GM18517 (cell line): ENCODE measurements around the gene NDST3.

Source experiments
- ATAC-seq: cut with Tn5 transposase; IDR thresholded peaks from one replicate; pipeline ENCODE4 v1.9.1; 2021; ENCODE audit warnings: mild to moderate bottlenecking, moderate library complexity; ENCODE audit not compliant: unreplicated experiment

NDST3 gene

DNA sequence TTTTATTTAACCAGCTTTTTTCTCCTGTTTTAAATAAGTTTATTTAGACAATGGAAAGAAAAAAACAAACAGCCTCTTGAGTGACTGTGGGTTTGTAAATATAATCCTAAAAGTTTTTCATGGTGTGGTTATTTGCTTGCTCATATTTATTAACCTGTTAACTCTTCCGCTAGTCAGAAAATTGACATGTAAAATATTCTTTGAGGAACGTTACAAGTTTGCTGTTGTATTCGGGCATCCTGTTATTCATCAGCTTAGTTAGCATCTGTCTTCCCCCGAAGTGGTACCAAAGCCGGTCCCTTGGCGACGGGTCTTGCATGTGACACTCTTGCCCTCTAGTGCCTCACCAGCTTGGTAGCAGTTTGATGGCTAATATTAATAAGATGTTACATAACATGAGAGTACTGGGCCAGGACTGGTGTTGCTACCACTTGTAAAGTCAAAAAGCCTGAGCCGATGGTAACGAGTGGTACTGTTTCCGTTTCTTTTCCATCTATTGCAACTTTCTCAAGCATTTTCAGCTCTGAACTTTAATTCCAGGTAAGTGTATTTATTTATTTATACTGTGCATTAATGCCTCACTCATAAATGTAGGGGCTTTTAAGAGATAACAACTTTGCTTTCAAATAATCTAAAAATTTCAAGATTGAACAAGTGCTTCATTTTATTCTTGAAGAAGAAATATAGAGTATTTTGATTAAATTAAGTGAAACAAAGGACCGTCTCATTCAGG is at the start of gene NDST3:
Gene NDST3 (plus strand): TSS at position 434 of the 733 bp plus-strand sequence. CDS start 19,425 bp downstream, outside the sequence.
- peak; percentile 69 for ATAC-seq

DNA sequence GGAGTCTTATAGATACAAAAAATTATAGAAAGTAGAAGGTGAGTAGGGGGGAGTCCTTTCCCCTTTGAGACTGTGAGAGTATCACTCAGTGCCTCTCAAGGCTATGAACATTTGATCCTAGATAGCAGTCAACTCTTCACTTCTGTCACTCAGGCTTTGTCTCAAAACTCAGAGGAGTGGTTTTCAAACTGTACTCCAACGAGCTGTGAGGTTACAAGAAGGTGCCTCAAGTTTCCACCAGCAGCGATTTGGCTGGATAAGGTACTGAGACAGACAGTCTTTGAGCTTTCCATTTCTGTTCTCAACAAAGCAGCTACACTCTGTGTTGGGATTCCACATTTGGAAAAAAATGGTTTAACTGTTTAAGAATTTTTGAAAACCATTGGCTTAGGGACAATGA is 48.0 kb upstream of the NDST3 start:
- ATAC-seq = no peak

DNA sequence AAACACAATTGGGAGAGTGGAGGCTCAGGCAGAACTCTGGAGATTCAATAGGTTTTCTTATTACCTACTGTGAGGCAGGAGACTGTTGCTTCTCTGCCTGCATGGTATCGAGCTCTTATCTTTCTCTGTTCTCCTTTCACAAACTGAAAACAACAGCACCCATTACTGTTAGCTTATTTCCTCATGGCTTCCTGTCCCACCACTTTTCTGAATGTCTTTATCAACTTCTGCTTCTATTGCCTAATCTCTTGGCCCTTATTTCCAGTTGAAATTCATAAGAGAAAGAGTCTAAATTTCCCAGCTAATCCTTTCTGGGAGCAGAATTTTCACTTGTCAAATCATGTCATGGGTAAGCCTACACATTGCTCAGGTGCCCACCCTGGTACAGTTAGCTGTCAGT is 46.8 kb upstream of the NDST3 start:
- ATAC-seq = no peak

DNA sequence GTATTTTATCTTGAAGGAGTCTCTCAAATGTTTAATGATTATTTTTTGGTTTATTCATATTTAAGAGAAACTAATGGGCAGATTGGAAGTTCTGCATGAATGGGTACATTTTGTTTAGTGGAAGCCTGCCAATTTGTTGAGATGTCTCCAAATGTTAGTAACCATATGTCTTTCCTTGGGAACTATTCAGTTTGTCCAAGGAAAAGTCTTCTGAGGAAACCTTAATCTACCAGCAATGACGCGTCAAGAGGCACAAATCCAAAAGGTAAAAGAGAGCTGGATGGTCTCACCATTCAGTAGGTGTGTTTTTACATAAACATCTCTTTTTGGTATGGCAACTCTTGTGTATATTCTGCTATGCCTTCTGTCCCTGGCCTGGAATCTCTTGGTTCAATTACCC is 37.4 kb upstream of the NDST3 start:
- no peak for ATAC-seq

DNA sequence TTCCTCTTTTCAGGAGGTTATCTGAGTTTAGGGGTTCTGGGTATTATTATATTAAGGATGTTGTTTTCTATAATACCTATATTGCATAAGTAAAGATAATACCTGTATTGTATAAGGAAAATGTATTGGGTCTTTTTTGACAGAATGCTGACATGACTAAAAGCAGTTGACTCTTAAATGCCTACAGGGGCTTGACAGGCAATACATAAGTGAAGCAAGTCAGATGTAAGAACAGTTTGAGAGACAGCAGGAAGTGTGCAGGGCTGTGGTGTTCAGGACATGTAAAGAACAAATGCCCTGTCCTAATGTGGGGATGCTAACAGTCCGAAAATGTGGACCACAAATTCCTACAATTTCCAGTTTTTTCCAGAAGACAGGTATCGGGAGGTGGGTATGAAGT is 30.2 kb upstream of the NDST3 start:
- no peak for ATAC-seq

DNA sequence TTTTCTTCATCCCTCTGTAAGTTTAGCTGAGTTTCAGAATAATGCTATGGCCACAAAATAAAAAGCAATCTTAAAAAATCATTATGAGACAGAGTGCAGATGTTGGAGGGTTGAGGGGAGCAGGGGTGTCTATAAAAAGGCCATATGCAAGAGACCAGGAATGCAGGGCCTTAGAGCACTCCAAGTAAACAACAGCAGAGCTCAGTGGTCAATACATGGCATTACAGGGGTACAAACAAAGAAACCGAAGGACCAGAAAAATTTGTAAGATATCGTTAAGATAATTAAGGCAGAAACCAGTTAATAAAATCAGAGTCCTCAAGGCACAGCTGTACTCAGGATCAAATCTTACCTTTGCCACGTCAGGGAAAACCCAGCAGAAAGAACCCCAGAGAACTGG is 28.4 kb upstream of the NDST3 start:
- no peak for ATAC-seq

DNA sequence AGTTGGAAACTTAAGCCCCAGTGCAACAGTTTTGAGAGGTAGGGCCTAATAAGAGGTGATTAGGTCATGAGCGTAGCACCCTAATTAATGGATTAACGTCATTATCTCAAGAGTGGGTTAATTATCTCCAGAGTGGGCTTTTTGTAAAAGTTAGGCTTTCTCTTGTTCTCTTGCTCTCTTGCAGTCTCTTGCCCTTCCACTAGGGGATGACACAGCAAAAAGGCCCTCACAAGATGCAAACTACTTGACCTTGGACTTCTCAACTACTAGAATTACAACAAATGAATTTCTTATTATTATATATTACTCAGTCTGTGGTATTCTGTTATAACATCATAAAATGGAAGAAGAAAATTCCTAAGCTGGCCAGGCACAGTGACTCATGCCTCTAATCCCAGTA is 22.1 kb upstream of the NDST3 start:
- ATAC-seq = no peak

DNA sequence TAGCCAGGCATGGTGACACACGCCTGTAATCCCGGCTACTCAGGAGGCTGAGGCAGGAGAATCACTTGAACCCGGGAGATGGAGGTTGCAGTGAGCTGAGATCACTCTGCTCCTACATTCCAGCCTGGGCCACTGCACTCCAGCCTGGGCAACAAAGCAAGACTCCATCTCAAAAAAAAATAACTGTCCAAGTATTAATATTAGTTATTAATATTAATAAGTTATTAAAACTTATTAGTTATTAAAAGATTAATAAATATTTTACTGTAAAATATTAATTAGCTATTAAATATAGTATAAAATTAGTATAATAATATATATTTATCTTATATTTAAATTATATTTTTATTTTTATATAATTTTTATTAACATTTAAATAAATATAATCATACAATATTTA is 19.5 kb upstream of the NDST3 start:
- ATAC-seq = no peak

DNA sequence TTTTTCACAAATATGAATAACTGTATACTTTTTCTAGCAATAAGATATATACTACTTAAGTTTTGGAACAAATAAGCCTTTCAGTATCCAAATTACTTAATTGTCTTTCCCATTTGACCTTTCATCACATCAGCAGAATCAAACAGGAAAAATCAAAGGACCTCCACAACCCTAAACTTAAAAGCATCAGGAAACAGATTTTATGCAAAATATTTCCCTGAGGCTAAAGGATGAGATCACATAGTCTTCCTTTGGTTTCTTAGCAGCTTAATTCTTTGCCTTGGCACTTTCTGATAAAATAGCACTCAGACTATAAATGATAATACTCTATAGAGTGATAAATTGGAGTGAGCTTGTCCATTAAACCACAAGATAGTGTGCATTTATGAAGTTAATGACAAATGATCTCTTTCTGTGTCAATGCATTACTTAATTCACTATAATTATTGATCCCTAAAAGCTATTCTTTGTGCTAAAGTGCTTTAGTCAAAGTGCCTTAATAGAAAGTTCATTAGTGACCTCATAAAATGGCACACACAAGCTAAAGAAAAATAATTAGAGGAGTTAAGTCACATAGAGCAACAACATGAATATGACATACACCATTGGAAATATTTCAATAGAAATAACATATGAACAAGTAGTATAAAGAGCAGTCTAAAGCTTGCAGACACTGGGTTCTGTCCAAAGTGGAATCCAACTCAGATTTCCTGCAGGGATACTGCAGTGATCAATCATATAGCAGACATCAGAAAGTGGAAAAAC is 15.7 kb upstream of the NDST3 start:
- no peak for ATAC-seq

DNA sequence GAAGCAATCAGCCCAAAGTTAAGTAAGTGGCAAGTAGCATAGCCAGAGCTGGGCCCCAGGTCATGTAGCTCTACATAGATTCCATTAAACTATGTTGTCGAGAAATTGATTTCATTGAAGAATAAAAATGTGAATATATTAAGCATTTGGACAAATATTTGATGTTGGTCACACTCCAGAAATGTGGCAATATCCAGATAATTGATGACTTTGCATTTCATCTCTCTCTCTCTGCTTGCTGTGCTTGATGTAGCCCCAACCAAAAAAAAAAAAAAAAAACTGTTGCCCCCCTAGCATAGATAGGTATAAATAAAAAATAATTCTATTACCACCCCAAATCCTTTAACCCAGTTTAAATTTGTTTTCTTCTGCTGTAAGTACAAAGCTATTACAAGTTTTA is 7.5 kb upstream of the NDST3 start:
- no peak for ATAC-seq

DNA sequence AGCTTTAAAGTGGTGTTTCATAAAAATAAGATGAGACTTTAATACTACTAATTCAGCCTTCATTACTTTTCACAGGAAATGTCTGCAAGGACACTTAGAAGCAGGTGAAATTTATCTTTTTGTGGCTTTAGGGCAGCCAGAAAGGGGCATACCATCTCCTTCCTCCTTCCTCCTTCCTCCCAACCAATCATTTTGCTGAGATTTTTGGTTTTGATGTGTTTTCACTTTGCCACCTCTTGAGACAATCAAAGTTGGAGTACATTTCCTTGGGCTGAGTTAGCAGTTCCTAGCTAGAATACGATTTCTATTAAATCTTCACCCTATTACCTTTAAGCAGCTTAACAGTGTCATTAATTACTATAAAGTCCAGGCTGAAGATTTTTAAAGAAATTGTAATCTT is 5.1 kb upstream of the NDST3 start:
- no peak for ATAC-seq

DNA sequence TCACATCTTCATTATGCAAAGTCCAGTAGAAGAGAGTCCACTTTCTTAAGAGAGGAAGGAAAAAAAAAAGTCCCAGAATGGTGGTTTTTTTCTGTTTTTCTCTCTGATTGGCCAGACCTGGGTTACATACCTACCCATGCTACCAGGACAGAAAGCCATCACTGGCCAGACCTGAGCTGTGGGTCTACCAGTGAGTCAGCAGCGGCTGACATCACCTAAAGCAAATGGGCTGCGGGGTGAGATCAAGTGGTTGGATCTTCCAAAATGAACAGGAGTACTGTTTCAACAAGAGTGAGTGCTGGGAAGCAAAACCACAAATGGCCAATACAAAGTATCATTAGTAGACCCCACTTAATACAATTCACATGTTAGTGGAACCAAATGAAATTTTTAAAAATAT is 1.6 kb upstream of the NDST3 start:
- no peak for ATAC-seq

DNA sequence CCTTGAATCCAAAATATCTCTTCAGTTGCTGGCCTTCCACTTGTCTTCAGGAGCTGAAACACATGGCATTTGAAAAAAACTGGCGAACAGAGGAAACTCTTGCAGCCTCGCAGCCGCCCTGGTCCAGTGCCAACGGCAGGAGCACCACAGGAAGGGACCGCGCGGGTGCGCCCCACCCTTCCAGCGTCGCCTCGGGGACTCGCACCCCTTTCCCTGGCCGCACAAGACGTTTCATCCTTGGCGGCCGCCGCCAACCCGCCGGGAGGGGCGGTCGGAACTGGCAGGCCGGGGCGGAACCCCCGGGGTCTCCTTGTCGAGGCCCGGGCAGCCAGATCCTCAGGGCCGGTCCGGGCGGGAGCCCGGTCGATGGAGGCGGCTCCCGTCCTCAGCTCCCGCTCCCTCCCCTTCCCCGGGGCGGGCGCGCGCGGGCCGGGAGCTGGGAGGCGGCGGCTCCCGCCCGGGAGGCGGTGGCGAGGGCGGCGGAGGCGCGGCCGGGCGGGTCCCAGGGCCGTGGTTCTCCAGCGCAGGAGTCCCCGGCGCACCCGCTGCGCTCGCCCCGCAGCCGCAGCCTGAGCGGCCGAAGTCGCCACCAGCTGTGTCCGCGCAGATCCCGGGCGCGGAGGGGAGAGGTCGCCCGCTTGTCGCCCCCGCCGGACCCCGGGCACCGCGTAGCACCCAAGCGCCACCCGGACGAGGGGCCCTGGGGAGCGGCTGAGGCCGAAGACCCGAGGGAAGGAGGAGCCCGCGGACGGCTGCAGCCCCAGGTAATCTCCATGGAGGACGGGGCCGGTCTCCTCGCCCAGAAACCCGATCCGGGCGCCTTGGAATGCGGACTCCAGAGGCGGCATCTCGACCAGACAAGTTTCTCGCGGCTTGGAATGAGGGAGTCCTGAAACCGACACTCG is 886 bp upstream of the NDST3 start:
- ATAC-seq = no peak

DNA sequence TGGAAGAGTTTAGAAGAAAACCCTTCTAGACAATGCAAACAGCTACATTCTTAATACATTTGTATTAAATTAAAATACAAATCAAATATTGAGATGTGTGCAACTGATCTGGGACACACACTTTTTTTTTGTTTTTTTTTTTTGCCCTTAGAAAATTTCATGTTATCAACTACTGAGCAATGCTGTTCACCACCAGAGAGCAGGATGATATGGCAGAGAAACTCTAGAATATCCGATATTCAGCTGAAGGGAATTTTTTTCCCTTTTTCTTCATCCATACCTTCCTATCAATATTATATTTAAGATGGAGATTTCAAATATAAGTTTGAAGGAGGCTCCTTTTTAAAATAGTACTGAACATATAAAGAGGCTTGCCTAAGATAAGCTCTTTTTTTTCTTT is 1.0 kb downstream of the NDST3 start:
- ATAC-seq = no peak

DNA sequence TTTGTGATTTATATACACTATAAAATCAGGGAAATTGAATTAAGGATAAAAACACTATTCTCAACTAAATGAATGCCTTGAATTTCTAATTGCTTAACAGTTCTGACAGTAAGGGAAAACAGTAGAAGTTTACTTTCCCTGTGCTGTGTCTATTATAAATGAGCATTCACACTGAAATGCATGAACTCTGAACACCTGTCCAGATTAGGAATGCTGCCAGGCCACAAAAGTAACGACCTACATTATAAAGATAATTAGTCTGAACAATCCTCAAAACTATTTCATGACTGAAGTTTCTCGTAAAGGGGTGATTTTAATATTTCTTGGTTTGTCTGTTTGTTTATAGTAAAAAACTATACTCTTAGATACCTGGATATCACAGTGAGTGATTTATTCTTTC is 2.0 kb downstream of the NDST3 start:
- ATAC-seq = no peak

DNA sequence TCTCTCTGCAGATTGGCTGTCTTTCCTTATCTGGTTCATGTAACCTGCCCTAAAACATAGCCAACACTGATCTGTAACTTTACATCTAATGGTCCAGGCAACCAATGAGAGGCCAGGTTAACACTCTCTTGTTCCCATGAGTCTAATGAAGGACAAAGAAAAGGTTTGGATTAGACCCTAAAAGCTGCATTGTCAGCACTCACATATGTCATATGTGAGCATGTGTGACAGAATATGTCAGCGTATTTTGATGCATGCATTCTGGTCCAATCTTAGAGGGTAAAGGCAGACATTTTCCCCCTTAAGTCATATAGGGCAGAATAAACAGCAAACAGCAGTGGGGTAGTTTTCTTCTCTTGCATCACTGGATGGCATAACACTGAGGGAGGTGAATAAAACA is 3.7 kb downstream of the NDST3 start:
- no peak for ATAC-seq

DNA sequence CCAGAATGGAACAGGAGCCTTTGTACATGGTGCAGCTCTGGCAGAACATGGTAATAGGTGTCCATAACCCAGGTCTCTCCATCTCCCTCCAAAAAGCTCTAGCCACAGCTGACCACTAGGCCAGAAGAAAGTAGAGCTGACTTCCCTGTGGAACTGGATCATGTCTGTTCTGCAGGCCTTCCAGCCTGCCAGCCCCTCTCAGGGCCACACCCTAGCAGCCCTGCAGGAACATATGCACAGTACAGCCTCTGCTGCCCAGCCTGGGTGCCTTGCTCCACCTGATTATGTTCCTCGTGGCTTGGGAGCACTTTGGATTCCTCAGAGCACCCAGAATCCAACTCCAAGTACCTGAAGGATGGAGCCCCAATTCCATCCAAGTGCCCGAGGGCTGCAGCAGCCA is 12.0 kb downstream of the NDST3 start:
- ATAC-seq = no peak

DNA sequence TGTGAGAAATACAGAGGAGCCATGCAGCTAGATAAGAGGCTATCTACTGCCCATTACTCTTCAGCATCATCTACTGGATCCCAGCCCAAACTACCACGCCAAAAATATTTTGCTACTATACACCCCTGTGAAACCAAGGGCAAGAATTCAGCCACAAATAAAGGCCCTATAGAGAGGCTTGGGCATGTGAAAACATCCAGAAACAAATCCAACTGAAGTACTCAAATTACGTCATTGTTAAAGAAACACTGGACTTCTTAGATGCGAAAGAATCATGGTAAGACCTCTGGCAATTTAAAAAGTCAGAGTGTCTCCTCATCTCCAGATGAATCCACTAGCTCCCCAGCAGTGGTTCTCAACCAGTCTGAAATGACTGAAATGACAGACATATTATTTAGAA is 12.8 kb downstream of the NDST3 start:
- ATAC-seq = no peak

DNA sequence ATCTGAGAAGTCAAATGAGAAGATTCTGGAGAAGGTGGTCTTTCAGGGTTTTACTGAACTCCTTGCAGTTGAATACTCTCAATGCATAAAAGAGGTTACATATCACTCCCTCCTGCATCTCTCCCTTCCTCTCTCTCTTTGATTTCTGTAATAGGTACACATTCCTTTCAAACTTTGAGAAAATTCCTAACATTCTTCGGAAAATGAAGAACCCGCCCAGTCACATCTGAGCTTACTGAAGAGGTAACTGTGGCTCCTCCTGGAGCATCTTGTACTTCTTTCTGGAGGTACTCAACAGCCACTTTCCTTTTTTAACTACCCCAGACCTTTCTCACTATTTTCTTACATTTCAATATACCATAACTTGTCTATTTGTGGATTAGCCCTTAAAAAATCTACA is 24.7 kb downstream of the NDST3 start:
- no peak for ATAC-seq

DNA sequence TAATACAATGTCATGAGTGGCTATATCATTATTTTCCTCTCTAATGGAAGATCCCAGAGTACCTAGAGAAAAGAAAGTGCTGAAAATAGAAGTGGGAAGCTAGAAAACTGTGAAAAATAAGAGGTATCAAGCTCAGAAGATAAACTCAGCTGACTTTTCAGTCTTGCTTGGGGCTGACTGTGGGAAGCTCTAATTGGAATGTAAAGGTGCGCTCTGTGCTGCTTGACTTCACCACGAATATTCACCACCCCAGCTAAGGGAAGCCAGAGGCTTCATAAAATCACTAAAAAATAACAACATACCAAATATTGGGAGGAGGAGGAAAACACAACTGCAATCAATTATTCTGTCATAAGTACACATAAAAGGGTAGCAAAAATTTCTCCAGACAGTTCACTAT is 25.1 kb downstream of the NDST3 start:
- ATAC-seq = no peak

DNA sequence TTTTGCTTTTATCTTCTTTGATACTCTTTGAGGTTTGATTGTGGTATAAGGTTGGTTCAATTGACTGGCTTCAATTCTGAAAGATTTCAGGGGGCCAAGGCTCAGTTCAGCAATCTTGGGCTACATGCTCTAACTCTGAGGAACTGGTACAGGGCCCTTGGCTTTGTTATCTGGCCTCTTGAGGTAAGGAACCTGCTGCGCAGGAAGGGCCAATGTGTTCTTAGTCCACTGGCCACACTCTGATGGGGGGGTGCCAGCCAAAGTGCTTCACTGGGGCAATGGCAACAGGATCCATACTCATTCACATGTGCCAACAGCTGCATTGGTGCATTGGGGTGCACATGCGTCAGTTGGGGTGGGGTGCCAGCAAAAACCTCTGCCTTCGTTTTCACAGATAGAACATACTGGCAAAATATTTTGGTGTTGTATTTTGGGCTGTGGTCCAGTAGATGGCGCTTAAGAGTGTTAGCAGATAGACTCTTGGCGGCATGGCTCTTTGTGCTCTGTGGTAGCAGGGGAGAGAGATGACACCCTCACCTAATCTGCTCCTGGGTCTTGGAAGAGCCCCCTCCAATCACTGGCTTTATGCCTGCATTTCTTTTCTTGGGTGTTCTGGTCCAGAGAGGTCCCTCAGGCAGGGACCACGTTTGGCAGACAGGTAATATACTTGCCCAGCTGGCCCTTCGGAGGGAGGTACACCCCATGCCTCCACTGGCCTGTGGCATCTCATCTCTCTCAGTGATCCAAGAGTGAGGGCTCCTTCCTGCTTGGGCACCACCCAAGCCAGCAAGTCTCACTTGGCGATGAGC is 42.9 kb downstream of the NDST3 start:
- ATAC-seq = peak; percentile 87
